SH-SY5Y (cell line): ENCODE data around the gene HBZ.

Source experiments
- GATA2 ChIP-seq: IDR thresholded peaks from 2 replicates; pipeline ENCODE4 v1.6.1; 2011; ENCODE audit warnings: mild to moderate bottlenecking, low read depth, low read length
- GATA3 ChIP-seq: IDR thresholded peaks from 2 replicates; pipeline ENCODE4 v1.6.1; 2011; ENCODE audit warnings: low read depth, mild to moderate bottlenecking, low read length, moderate library complexity

Gene HBZ

DNA sequence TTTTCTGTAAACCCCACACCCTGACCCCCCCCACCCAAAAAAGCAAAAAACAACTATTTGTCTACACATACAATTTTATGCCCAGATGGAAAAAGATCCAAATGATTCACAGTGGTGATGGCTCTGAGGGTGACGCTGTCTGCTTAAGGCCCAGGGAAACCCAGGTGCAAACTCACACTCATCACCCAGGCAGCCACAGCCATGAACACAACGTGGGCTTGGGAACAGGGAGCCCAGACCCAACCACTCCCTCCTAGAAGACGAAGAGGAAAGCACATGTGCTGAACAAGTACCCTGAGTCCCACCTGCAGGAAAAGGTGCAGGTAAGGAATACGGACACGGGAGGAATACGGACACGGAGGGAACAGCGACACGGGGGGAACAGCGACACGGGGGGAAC lies 33.2 kb downstream of the HBZ start:
- TF ChIP-seq GATA2, result no peak
- no peak for TF ChIP-seq GATA3

DNA sequence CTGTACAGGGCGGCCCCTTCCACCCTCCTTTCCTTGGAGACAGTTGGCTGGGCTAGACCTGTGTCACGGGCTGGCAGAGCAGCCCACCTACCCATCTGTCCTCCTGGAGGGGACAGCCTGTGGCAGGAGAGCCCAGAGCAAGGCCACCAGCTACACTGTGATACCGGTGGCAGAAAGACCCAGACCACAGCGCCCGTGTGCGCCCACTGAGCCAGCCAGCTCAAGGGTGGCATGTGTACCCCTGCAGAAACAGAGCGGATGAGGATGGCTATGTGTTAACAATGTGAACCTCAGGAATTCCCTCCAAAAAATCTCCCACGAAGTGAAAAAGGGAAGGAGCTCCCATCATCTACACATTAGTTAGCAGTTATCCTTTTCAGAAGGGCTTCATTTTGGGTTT lies 34.9 kb downstream of the HBZ start:
- no peak for TF ChIP-seq GATA3
- TF ChIP-seq GATA2, result no peak

DNA sequence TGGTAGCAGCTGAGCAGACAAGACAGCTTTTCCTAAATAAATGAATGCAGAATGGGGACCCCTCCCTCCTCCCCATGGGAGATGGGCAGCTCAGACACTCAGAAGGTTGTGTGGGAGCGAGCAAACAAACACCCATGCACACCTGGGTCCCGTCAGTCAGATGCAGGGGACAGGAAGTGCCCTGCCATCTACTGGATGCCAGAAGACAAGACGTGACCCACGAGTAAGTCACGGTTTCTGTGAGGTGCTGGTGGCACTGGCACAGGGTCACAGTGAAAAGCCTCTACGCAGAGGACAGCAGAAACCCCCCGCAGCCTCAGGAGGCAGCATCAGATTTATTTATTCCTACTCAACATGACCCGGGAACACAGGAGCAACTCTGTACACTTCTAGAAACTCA lies 36.2 kb downstream of the HBZ start:
- TF ChIP-seq GATA2 (no peak), GATA3 (no peak)

DNA sequence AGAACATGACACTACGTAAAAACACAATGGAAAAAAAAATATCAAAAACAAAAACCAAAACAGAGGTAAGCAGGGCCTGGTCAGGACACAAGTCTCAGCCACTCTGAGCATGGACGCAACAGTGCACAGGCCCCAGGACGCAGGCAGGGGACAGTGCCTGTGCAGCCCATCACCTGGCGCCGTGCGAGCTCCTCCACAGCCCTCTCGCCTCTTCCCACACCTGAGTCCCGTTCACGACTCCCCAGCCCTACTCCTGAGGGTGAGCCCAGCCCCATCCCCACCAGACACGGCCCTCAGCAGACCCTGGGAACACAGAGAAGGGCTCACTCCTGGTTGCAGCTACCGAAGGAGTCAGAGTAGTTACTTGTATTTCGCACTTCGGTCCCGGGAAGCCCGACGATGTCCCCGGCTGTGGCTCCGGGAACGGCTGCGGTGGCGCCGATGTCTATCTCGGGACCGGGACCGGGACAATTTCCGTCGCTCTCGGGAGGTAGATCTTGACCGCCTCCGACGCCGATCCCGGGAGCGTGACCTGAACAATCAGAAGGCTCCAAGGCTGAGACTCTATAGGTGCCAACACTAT lies 37.3 kb downstream of the HBZ start:
- TF ChIP-seq GATA2, result no peak
- TF ChIP-seq GATA3, result no peak

DNA sequence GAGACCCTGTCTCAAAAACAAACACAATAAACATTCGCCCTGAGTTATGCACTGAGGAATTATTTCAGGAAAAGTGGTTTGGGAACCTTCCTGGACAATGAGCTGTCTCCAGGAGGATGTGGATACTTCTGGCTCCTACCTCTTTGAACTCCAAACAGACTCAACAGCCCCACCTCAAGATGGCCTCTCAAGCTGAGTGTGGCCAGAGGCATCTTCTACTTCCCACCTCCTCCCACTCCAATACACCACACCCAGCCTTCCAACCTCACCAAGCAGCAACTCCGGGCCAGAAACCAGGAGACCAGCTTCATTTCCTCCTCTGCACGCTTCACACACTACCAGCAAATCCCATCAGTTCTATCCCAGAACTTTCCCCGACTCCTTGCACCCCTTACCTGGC lies 39.4 kb downstream of the HBZ start:
- TF ChIP-seq GATA2 (no peak), GATA3 (no peak)

DNA sequence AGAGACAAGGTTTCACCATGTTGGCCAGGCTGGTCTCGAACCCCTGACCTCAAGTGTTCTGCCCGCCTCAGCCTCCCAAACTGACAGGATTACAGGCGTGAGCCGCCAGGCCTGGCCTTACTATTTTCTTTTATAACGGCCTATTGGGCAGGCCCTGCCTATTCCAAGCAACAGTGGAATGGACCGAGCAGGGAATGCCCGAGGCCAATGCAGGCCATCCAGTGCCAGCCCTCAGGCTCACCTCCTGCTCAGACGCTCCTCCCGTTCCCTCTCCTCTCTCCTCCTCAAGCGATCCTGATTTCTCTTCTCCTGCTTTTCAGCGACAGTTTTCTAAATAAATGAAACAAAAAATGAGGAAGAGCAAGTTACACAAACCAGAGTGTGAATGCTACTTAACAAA lies 40.2 kb downstream of the HBZ start:
- no peak for TF ChIP-seq GATA2
- no peak for TF ChIP-seq GATA3

DNA sequence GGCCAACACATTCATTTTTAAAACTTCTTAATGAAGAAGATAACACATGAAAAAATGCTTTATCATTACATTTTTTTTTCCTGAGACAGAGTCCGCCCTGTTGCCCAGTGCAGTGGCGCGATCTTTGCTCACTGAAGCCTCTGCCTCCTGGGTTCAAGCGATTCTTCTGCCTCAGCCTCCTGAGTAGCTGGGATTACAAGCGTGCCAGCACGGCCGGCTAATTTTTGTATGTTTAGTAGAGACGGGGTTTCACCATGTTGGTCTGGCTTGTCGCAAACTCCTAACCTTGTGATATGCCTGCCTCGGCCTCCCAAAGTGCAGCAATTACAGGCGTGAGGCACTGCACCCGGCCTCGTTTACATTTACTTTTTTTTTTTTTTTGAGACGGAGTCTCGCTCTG lies 41.0 kb downstream of the HBZ start:
- TF ChIP-seq GATA3 (no peak), GATA2 (no peak)

DNA sequence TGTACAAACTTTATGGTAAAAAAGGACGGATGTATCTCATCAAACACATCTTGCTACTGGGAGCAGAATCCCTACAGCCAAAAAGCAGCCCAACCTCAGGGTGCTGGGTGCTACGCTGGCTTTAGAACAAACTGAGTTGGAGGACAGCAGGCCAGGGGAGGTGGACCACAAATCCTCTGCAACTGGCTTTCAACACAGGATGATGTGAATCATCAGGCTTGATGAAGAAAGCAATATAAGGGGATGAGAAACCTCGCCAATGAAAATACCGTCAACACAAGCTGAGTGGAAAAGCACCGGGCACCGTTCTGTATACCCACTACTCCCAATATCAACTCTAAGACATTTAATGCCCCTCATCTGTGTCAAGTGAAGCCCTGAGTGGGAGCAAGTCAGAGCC lies 42.1 kb downstream of the HBZ start:
- no peak for TF ChIP-seq GATA2
- no peak for TF ChIP-seq GATA3

DNA sequence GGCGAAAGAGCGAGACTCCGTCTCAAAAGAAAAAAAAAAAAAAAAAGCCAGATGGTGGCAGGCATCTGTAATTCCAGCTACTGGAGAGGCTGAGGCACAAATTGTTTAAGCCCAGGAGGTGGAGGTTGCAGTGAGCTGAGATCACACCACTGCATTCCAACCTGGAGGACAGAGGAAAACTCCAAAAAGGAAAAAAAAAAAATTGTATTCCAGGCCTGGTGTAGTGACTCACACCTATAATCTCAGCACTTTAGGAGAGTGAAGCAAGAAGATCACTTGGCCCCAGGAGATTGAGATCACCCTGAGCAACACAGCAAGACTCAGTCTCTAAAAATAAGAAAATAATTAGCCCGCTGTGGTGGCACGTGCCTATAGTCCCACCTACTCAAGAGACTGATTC lies 47.9 kb downstream of the HBZ start:
- TF ChIP-seq GATA3 (no peak), GATA2 (no peak)

DNA sequence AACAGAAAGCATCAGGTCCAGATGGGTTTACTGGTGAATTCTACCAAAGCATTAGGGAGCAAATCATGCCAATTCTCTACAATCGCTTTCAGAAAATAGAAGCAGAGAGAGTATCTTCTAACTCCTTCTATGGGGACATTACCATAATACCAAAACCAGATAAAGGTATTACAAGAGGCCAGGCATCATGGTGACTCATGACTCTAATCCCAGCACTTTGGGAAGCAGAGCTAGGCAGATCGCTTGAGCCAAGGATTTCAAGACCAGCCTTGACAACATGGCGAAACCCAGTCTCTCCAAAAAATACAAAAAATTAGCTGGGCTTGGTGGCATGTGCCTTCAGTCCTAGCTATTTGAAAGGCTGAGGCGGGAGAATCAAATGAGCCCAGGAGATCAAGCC lies 50.8 kb downstream of the HBZ start:
- TF ChIP-seq GATA2, result no peak
